GM23248 (cell line): Measurements from ENCODE around the gene STAT6.

Experiments
- EZH2 ChIP-seq: fragments of 200-600 bp; sonication (generic); IDR thresholded peaks from 2 replicates; pipeline ENCODE4 v1.6.1; 2018; ENCODE audit warnings: antibody characterized with exemption, mild to moderate bottlenecking; ENCODE audit not compliant: insufficient read depth, poor library complexity, severe bottlenecking
- EZH2phosphoT487 ChIP-seq: fragments of 200-600 bp; sonication (generic); IDR thresholded peaks from 2 replicates; pipeline ENCODE4 v1.6.1; 2018; ENCODE audit warnings: antibody characterized with exemption, moderate library complexity, mild to moderate bottlenecking, low read depth; ENCODE audit not compliant: insufficient read depth

- TF ChIP-seq EZH2phosphoT487 (no peak), EZH2 (no peak)
Measured at GRCh38 chr12:57116580-57117281, 5.6 kb upstream of the STAT6 start.
